Measurements from ENCODE around the gene RRP9. TPM values are rescaled to one million over a fixed set of nuclear protein-coding genes. Genes with fewer than 3 reads are reported as not detected.

Gene RRP9
- polyA plus RNA-seq, 1 donor from 2014 or later, result 26.8 TPM

DNA sequence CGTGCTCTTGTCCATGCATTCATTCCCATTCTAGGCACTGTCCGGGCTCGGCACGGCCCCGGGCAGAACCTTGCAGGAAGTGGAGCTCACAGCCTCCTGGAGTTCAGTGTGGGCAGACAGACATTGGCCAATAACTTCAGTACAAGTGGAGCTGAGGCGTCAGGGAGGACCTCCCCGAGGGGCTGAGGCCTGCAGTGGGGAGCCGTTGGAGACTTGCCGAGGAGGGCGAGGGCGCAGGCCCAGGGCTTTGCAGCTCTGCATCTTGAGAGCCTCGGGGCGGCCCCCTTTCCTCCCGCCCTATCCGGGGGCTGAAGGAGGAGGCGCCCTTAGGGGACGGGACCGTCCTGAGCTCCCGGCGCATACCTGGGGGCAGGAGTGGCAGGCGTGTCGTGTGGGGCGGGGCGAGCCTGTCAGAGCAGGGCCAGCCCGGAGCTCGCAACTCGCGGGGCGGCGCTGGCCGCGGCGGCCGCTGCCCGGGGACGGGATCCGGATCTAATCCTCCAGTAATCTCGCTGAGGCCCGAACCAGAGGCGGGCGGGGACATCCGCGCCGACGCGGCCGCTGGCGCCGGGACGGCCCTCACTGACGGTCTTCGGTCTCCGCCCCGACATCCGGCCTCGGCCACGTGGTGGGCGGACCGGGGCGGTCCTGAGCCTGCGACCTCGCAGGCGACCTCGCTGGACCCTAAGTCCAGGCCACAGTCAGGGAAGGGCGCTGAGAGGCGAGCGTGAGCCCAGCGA lies 41.3 kb upstream of the RRP9 start, which contains the start of gene ACY1:
ACY1 (plus strand) TSS at position 698 of the 740 bp plus-strand sequence. CDS start 530 bp downstream, outside the sequence.
- peak within 1 kb of the TSS; percentile 59 for H3K4me3 ChIP-seq (ENCODE audit: low read length)
- H3K27ac ChIP-seq (ENCODE audit: low read length), result no peak within 1 kb of the TSS

DNA sequence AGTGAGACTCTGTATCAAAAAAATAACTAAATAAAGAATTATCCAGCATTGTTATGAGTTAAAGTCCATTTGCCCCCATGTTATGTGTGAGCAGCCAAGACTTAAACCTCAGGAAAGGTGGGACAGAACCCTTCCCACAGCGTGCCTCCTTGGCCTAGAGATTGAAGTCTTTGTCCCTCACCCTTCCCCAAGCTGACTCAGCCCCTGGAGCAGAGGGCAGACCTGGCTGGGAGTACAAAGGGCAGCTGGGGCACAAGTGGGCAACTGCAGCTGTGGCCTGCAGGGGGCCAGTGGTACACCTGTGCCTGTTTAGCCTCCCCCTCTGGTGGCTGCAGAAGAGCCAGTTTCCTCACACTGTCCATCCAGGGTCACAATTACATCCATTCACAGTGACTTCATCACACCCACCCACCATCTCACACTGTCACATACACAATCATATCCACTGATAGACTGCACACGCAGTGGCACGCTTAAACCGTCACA lies 40.7 kb upstream of the RRP9 start:
- Histone ChIP-seq H4K20me1 (ENCODE audit: insufficient read depth) (no peaks in the 10 kb centered on the region), H3K9ac (ENCODE audit: low read length) (peak overlapping the region; percentile 46), H3K9me2 (ENCODE audit: insufficient read depth, low read length) (no peaks in the 10 kb centered on the region), H2AFZ (ENCODE audit: low read depth, low read length) (no peak overlapping the region), H3K79me2 (replicated peaks; ENCODE audit: insufficient read depth, low read length) (no peaks in the 10 kb centered on the region), H3K27ac (ENCODE audit: low read length) (no peak overlapping the region), H3K4me2 (ENCODE audit: low read length) (no peak overlapping the region), H3K9me3 (ENCODE audit: low read length) (no peaks in the 10 kb centered on the region), H3K27me3 (ENCODE audit: insufficient read depth, low read depth, low read length) (no peaks in the 10 kb centered on the region), H3F3A (ENCODE audit: insufficient read depth, low read length, poor library complexity, severe bottlenecking) (no peaks in the 10 kb centered on the region), H3K4me3 (ENCODE audit: low read length) (peak overlapping the region; percentile 59), H3K36me3 (ENCODE audit: insufficient read depth, low read length) (no peaks in the 10 kb centered on the region)
- TF ChIP-seq EP300 (conservative IDR thresholded peaks at IDR 0.05; ENCODE audit: poor library complexity, severe bottlenecking), result no peak
- TF ChIP-seq, protein P1, sequence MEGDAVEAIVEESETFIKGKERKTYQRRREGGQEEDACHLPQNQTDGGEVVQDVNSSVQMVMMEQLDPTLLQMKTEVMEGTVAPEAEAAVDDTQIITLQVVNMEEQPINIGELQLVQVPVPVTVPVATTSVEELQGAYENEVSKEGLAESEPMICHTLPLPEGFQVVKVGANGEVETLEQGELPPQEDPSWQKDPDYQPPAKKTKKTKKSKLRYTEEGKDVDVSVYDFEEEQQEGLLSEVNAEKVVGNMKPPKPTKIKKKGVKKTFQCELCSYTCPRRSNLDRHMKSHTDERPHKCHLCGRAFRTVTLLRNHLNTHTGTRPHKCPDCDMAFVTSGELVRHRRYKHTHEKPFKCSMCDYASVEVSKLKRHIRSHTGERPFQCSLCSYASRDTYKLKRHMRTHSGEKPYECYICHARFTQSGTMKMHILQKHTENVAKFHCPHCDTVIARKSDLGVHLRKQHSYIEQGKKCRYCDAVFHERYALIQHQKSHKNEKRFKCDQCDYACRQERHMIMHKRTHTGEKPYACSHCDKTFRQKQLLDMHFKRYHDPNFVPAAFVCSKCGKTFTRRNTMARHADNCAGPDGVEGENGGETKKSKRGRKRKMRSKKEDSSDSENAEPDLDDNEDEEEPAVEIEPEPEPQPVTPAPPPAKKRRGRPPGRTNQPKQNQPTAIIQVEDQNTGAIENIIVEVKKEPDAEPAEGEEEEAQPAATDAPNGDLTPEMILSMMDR (IDR thresholded peaks at IDR 0.05; ENCODE audit: poor library complexity, severe bottlenecking), result peak; percentile 42

More for the DNA sequence above, 41.3 kb upstream of the RRP9 start, which contains the start of gene ACY1:
- Histone ChIP-seq H3K27me3 (ENCODE audit: insufficient read depth, low read depth, low read length) (no peaks in the 10 kb centered on the region), H3F3A (ENCODE audit: insufficient read depth, low read length, poor library complexity, severe bottlenecking) (no peaks in the 10 kb centered on the region), H3K4me2 (ENCODE audit: low read length) (no peak within 1 kb of the TSS), H3K9me3 (ENCODE audit: low read length) (no peaks in the 10 kb centered on the region), H2AFZ (ENCODE audit: low read depth, low read length) (no peak within 1 kb of the TSS), H3K79me2 (replicated peaks; ENCODE audit: insufficient read depth, low read length) (no peaks in the 10 kb centered on the region), H3K36me3 (ENCODE audit: insufficient read depth, low read length) (no peaks in the 10 kb centered on the region), H3K9ac (ENCODE audit: low read length) (peak within 1 kb of the TSS; percentile 46), H4K20me1 (ENCODE audit: insufficient read depth) (no peaks in the 10 kb centered on the region), H3K9me2 (ENCODE audit: insufficient read depth, low read length) (no peaks in the 10 kb centered on the region)
- TF ChIP-seq, protein P1 (IDR thresholded peaks at IDR 0.05; ENCODE audit: poor library complexity, severe bottlenecking), result no peak
- TF ChIP-seq, protein P2, sequence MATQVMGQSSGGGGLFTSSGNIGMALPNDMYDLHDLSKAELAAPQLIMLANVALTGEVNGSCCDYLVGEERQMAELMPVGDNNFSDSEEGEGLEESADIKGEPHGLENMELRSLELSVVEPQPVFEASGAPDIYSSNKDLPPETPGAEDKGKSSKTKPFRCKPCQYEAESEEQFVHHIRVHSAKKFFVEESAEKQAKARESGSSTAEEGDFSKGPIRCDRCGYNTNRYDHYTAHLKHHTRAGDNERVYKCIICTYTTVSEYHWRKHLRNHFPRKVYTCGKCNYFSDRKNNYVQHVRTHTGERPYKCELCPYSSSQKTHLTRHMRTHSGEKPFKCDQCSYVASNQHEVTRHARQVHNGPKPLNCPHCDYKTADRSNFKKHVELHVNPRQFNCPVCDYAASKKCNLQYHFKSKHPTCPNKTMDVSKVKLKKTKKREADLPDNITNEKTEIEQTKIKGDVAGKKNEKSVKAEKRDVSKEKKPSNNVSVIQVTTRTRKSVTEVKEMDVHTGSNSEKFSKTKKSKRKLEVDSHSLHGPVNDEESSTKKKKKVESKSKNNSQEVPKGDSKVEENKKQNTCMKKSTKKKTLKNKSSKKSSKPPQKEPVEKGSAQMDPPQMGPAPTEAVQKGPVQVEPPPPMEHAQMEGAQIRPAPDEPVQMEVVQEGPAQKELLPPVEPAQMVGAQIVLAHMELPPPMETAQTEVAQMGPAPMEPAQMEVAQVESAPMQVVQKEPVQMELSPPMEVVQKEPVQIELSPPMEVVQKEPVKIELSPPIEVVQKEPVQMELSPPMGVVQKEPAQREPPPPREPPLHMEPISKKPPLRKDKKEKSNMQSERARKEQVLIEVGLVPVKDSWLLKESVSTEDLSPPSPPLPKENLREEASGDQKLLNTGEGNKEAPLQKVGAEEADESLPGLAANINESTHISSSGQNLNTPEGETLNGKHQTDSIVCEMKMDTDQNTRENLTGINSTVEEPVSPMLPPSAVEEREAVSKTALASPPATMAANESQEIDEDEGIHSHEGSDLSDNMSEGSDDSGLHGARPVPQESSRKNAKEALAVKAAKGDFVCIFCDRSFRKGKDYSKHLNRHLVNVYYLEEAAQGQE (IDR thresholded peaks at IDR 0.05; ENCODE audit: borderline replicate concordance), result no peak
- TF ChIP-seq EP300 (conservative IDR thresholded peaks at IDR 0.05; ENCODE audit: poor library complexity, severe bottlenecking) (no peak), POLR2AphosphoS5 (IDR thresholded peaks at IDR 0.05) (no peak), SMC3 (conservative IDR thresholded peaks at IDR 0.05; ENCODE audit: poor library complexity) (no peak), TAF1 (IDR thresholded peaks at IDR 0.05; ENCODE audit: low read depth) (no peak), RAD21 (conservative IDR thresholded peaks at IDR 0.05) (no peak), MXI1 (conservative IDR thresholded peaks at IDR 0.05; ENCODE audit: poor library complexity, severe bottlenecking) (no peak), EZH2 (IDR thresholded peaks at IDR 0.05; ENCODE audit: borderline replicate concordance, insufficient read depth, low read length, poor library complexity, severe bottlenecking) (no peak)
